Effector memory CD4-positive, alpha-beta T cell (primary cell): ENCODE data around the gene LYG1.

Experiments
- DNase-seq, 3 donors: peaks; one replicate each; pipeline ENCODE4 v3.0.0-alpha.2; 2020
- H3K27ac ChIP-seq: 2 replicates; pipeline ENCODE4 v1.7.0; 2013; ENCODE audit warnings: mild to moderate bottlenecking, low read length, moderate library complexity; ENCODE audit not compliant: insufficient read depth, poor library complexity, severe bottlenecking
- H3K27me3 ChIP-seq: replicated peaks from 2 replicates; pipeline ENCODE4 v1.7.0; 2013; ENCODE audit warnings: mild to moderate bottlenecking, low read length; ENCODE audit not compliant: insufficient read depth, control insufficient read depth, poor library complexity, severe bottlenecking
- H3K36me3 ChIP-seq: 2 replicates; pipeline ENCODE4 v1.7.0; 2013; ENCODE audit warnings: mild to moderate bottlenecking, low read length, moderate library complexity; ENCODE audit not compliant: control insufficient read depth, insufficient read depth
- H3K4me1 ChIP-seq: 2 replicates; pipeline ENCODE4 v1.7.0; 2013; ENCODE audit warnings: low read length, mild to moderate bottlenecking; ENCODE audit not compliant: control insufficient read depth, insufficient read depth, poor library complexity, severe bottlenecking
- H3K4me3 ChIP-seq: 2 replicates; pipeline ENCODE4 v1.7.0; 2013; ENCODE audit warnings: low read length, low read depth, mild to moderate bottlenecking; ENCODE audit not compliant: insufficient read depth, poor library complexity, severe bottlenecking
- H3K9me3 ChIP-seq: 2 replicates; pipeline ENCODE4 v1.7.0; 2013; ENCODE audit warnings: mild to moderate bottlenecking, low read length, moderate library complexity; ENCODE audit not compliant: control insufficient read depth

Gene LYG1

GRCh38 chr2:99238599-99238998 lies 62.4 kb downstream of the LYG1 start:
- no peaks in the 10 kb centered on the region for H3K36me3 ChIP-seq
- H3K4me3 ChIP-seq, result no peak overlapping the region
- no peak for DNase-seq
- no peaks in the 10 kb centered on the region for H3K27me3 ChIP-seq
- H3K9me3 ChIP-seq, result no peaks in the 10 kb centered on the region
- no peak overlapping the region for H3K27ac ChIP-seq
- no peaks in the 10 kb centered on the region for H3K4me1 ChIP-seq
